Fibroblast of peridontal ligament (primary cell): ENCODE results near the gene ENTPD6.
"Not testable (repeated sequence)": the region's sequence is repeated elsewhere in the genome, so short reads cannot be mapped to it uniquely, and the experiment has no call there.

Source experiments
- DNase-seq: peaks from one replicate; pipeline ENCODE4 v3.0.0-alpha.2; 2010; ENCODE audit errors: extremely low read depth

ENTPD6 gene

GRCh38 chr20:25223765-25224720 is 28.5 kb downstream of the ENTPD6 start:
- DNase-seq, result no peak

- no peak for DNase-seq
These were observed 29.4 kb downstream of the ENTPD6 start for GRCh38 chr20:25224941-25225340.

GRCh38 chr20:25225642-25226432 is 30.3 kb downstream of the ENTPD6 start:
- DNase-seq, result no peak

- no peak for DNase-seq
These were observed 31.2 kb downstream of the ENTPD6 start for GRCh38 chr20:25226433-25227316.

- DNase-seq, result peak; percentile 56
These were observed 31.9 kb downstream of the ENTPD6 start for GRCh38 chr20:25227317-25227831.

- DNase-seq, result no peak
These were observed 34.1 kb downstream of the ENTPD6 start for GRCh38 chr20:25229486-25230165.

- DNase-seq, result no peak
These were observed 34.8 kb downstream of the ENTPD6 start for GRCh38 chr20:25230166-25230831.

GRCh38 chr20:25233016-25233772 is 37.7 kb downstream of the ENTPD6 start:
- DNase-seq, result peak; percentile 63

- not testable (repeated sequence) for DNase-seq
These were observed 38.7 kb downstream of the ENTPD6 start for GRCh38 chr20:25234009-25234849.

- no peak for DNase-seq
These were observed 41.2 kb downstream of the ENTPD6 start for GRCh38 chr20:25236450-25237304.

- peak; percentile 100 for DNase-seq
These were observed 42.3 kb downstream of the ENTPD6 start for GRCh38 chr20:25237610-25238318.

- DNase-seq, result peak; percentile 56
These were observed 43.0 kb downstream of the ENTPD6 start for GRCh38 chr20:25238319-25239037.

GRCh38 chr20:25239387-25240370 is 44.2 kb downstream of the ENTPD6 start:
- no peak for DNase-seq

GRCh38 chr20:25240851-25241658 is 45.5 kb downstream of the ENTPD6 start:
- DNase-seq, result not testable (repeated sequence)
